T-helper 17 cell (primary cell): ENCODE results near the gene RASGRP2. TPM values are rescaled to one million over a fixed set of nuclear protein-coding genes. Genes with fewer than 3 reads are reported as not detected.

Experiments
- ATAC-seq: fragments of 150-1000 bp; cut with Tn5 transposase; 2 replicates; pipeline ENCODE4 v1.10.0; 2021; ENCODE audit warnings: mild to moderate bottlenecking, moderate library complexity
- DNase-seq, 3 donors: peaks; one replicate each; pipeline versions ENCODE4 v3.0.0 to v3.0.0-alpha.2; 2020 to 2021
- H3K9me3 ChIP-seq: one replicate; pipeline ENCODE4 v1.7.0; 2013; ENCODE audit warnings: low read length, mild to moderate bottlenecking; ENCODE audit not compliant: control insufficient read depth, poor library complexity, severe bottlenecking
- H3K27ac Mint-ChIP-seq: one replicate; pipeline ENCODE4 v1.8.0; 2022; ENCODE audit warnings: mild to moderate bottlenecking, moderate library complexity, mixed read lengths
- H3K27me3 Mint-ChIP-seq: one replicate; pipeline ENCODE4 v1.8.0; 2022; ENCODE audit warnings: mixed read lengths
- H3K36me3 Mint-ChIP-seq: one replicate; pipeline ENCODE4 v1.8.0; 2022; ENCODE audit warnings: low read depth, mixed read lengths
- H3K4me1 Mint-ChIP-seq: one replicate; pipeline ENCODE4 v1.8.0; 2022; ENCODE audit warnings: mild to moderate bottlenecking, mixed read lengths
- H3K4me3 Mint-ChIP-seq: one replicate; pipeline ENCODE4 v1.8.0; 2022; ENCODE audit warnings: mild to moderate bottlenecking, moderate library complexity, mixed read lengths
- total RNA-seq, 4 donors: library from RNA in 2 of 4; stranded (reverse) in 2 of 4; gene quantifications; one replicate each; pipeline ENCODE4 v1.2.3 and lab custom pipeline; 2022 to 2026

The RASGRP2 gene
- total RNA-seq, 2 donors from 2014 or later = 464 to 502 TPM

DNA sequence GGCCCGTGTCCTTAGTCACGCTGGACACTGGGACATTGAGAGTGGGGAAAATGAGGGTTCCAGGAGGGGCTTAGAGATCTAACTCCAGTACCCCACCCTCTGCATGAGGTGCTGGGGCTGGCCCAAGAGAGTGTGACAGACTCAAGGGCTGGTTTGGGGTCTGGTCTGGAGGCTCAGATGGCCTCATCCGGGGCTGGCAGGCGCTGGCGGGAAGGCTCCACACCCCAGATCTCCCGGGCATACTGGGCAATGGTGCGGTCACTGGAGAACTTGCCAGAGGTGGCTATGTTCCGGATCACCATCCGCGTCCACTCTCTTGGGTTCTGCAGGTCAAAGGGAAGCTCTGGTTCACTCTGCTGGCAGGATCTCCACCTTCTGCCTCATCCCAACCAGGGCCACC lies 2.5 kb upstream of the RASGRP2 start:
- H3K9me3 ChIP-seq = no peaks in the 10 kb centered on the region
- ATAC-seq (no peak), DNase-seq (no peak)
- Mint-ChIP-seq H3K27me3 (no peaks in the 10 kb centered on the region), H3K4me1 (peaks cover 37% of the 10 kb centered on the region), H3K4me3 (peak overlapping the region; percentile 98), H3K27ac (peak overlapping the region; percentile 98), H3K36me3 (peaks cover 8% of the 10 kb centered on the region)

DNA sequence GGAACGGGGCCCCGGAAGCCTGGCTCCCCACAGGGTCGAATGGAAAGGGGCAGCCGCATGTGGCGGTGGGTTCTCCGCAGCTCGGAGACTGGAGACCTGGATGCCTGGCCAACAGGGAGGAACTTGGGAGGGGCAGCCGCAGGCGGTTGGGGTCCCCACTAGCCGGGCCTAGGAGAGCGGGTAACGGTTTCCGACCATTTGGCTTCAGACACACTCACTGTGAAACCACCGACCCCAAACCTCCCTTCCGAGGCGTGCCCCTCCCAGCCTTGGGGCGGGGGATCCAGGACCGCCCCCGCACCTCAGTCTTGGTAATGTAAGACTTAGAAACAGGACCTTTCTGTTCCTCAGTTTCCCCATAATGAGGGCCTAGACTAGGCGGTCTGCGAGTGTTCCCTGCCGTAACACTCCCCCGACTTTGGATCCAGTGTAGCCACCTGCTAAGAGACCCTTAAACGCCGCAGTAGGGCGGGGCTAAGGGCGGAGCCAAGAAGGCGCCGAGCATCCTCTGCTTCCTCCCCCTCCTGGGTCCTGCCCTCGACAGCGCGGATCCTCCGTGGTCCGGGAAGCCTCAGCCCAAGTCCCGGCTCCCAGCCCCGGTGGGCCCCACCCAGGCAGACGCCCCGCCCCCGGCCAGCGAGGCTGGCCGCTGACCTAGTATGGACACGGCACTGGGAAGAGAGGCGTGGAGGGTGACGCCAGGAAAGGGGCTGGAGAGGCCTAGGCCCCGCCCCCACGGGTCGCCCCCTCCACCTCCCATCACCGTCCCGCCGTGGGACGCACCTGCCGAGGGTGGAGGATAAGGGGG lies 1.8 kb upstream of the RASGRP2 start:
- H3K27me3 Mint-ChIP-seq = no peaks in the 10 kb centered on the region
- DNase-seq (peak; percentile 63 to 73 (median 73)), ATAC-seq (peak; percentile 54)
- H3K36me3 Mint-ChIP-seq = peaks cover 9% of the 10 kb centered on the region
- peak overlapping the region; percentile 98 for H3K4me3 Mint-ChIP-seq
- H3K9me3 ChIP-seq = no peaks in the 10 kb centered on the region
- peaks cover 40% of the 10 kb centered on the region for H3K4me1 Mint-ChIP-seq
- H3K27ac Mint-ChIP-seq = peak overlapping the region; percentile 98

DNA sequence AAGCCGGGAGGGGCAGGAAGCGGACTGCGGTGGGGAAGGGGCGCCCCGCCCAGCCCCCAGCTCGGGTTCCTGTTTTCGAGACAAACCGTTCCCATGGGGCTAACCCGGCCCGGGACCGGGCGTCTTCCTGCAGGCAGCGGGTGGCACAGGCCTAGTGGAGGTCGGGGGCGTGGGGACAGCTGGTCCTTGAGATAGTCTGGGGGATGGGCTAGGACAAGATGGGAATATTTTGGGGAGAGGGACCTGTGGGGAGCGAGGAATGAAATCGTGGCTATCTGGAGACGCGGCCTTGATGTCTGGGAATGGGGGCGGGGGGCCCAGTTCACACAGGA lies 1.2 kb upstream of the RASGRP2 start:
- DNase-seq (peak; percentile 72 to 80 (median 72)), ATAC-seq (peak; percentile 45)
- peak overlapping the region; percentile 98 for H3K4me3 Mint-ChIP-seq
- H3K27me3 Mint-ChIP-seq = no peaks in the 10 kb centered on the region
- peaks cover 13% of the 10 kb centered on the region for H3K36me3 Mint-ChIP-seq
- H3K27ac Mint-ChIP-seq = peak overlapping the region; percentile 98
- no peaks in the 10 kb centered on the region for H3K9me3 ChIP-seq
- H3K4me1 Mint-ChIP-seq = peaks cover 39% of the 10 kb centered on the region

- Mint-ChIP-seq H3K27me3 (no peaks in the 10 kb centered on the region), H3K27ac (peak overlapping the region; percentile 98), H3K4me1 (peaks cover 40% of the 10 kb centered on the region), H3K4me3 (peak overlapping the region; percentile 99), H3K36me3 (peaks cover 13% of the 10 kb centered on the region)
- ATAC-seq = peak; percentile 1
- H3K9me3 ChIP-seq = no peaks in the 10 kb centered on the region
- DNase-seq = peak in 2 of 3 donors; percentile 42 to 52
Observed at GRCh38 chr11:64744544-64745188, 724 bp upstream of the RASGRP2 start.

DNA sequence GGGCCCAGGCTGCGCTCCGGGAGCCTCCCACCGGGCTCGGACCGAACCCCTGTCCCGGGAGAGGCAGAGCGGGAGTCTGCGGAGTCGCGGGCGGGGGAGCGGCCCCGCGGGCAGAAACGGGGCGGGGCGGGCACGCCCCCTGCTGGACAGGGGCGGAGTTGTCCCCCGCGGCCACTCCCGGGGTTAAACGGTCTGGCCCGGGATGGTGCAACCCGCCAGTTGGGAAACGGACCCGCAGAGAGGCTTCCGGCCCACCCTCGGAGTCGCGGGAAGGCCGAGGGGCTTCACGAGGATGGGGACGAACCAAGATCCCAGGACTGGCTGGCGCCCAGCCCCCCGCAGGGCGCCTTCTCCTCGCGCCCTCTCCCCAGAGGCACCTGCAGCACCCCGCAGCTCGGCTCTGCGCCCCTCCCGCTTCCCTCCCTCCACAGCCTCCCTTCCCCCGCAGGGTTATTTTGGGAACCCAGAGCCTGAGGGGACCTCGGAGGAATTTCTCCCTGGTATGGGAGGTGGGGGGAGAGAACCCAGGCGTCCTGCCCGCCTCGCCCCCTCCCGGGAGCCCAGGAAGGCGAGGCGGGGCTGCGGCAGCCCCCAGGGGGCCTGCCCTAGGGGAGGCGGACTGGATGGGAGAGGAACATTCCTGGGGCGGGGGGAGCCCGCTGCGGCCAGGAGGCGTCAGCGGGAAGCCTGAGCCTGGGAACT lies 902 bp downstream of the RASGRP2 start:
- Mint-ChIP-seq H3K27ac (peak overlapping the region; percentile 98), H3K36me3 (peaks cover 13% of the 10 kb centered on the region), H3K4me3 (peak overlapping the region; percentile 99), H3K27me3 (no peaks in the 10 kb centered on the region), H3K4me1 (peaks cover 46% of the 10 kb centered on the region)
- ATAC-seq (peak; percentile 17), DNase-seq (peak; percentile 70 to 80 (median 76))
- no peaks in the 10 kb centered on the region for H3K9me3 ChIP-seq

GRCh38 chr11:64742087-64742888 lies 1.7 kb downstream of the RASGRP2 start:
- H3K27me3 Mint-ChIP-seq = no peaks in the 10 kb centered on the region
- ATAC-seq (no peak), DNase-seq (no peak)
- H3K36me3 Mint-ChIP-seq = peaks cover 13% of the 10 kb centered on the region
- H3K4me3 Mint-ChIP-seq = peak overlapping the region; percentile 99
- H3K4me1 Mint-ChIP-seq = peaks cover 45% of the 10 kb centered on the region
- H3K9me3 ChIP-seq = no peaks in the 10 kb centered on the region
- peak overlapping the region; percentile 83 for H3K27ac Mint-ChIP-seq

DNA sequence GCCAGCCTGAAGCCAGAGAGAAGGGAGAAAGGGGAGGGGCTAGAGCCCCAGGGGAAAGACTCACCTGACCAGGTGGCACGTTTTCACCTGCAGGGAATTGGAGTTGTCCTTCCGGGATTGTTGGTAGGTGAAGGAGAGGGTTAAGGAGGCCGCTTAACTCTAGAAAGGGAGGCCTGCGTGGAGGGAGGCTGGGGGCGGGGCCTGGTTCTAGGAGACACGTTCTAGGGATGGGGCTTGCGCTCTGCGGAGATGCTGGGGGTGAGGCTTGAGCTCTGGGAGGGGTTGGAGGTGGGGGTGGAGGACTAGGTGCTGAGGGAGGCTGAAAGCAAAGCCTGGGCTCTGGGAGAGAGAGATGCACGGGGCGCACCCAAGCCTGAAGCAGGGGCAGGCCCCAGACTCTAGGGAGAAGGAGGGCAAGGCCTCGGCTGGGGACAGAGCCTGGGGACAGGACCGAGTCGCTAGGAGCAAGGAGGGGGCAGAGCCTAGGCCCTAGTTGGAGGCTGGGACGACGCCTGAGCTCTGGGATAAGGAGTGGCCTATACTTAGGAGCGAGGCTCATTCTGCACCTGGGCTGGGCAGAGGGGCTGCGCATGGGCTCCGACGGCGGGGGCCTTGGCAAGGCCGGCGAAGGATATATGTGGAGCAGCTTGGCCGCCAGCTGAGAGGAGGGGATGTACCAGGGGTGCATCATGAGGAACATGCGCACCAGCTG lies 2.4 kb downstream of the RASGRP2 start:
- Mint-ChIP-seq H3K27me3 (no peaks in the 10 kb centered on the region), H3K36me3 (peaks cover 13% of the 10 kb centered on the region), H3K4me1 (peaks cover 44% of the 10 kb centered on the region), H3K4me3 (peak overlapping the region; percentile 99), H3K27ac (peak overlapping the region; percentile 83)
- H3K9me3 ChIP-seq = no peaks in the 10 kb centered on the region
- ATAC-seq (no peak), DNase-seq (no peak)

DNA sequence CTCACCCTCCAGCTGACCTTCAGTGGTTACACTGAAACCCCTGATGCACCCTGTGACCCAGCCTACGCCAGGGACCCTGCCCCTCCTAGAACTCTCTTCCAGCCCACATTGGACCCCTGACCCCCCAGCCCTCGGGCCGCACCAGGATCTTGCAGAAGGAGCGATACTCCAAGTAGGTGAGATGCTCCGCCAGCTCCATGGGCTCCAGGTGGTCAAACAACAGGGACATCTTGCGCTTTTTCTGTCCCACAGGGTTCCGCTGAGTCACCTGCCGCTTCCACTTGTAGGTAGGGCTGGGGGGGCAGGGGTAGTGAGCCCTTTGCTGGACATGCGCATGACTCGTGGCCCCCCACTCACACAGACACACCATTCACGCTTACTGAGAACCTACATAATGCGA lies 4.1 kb downstream of the RASGRP2 start:
- peak overlapping the region; percentile 85 for H3K4me3 Mint-ChIP-seq
- peaks cover 42% of the 10 kb centered on the region for H3K4me1 Mint-ChIP-seq
- ATAC-seq (no peak), DNase-seq (no peak)
- peaks cover 13% of the 10 kb centered on the region for H3K36me3 Mint-ChIP-seq
- no peak overlapping the region for H3K27ac Mint-ChIP-seq
- no peaks in the 10 kb centered on the region for H3K27me3 Mint-ChIP-seq
- H3K9me3 ChIP-seq = no peaks in the 10 kb centered on the region

DNA sequence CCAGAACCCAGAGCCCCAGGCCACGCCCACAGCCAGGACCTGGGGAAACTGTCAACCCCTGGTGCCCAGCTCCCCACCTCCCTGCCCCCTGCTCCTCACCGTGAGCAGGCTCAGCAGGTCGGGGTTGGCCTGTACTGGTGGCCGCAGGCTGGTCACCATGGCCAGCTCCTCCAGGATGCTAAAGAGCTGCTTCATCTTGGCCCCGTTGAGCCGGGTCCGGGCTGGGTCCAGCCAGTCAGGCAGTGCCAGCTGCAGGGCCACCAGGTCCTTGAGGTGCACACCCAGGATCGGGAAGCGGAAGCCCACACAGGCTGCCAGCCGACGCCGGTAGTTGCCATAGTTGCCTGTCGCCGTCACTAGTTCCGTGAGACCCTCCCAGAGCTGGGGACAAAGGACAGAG lies 7.3 kb downstream of the RASGRP2 start:
- Mint-ChIP-seq H3K4me3 (no peak overlapping the region), H3K36me3 (peaks cover 8% of the 10 kb centered on the region)

GRCh38 chr11:64735725-64736259 lies 8.2 kb downstream of the RASGRP2 start:
- H3K9me3 ChIP-seq = no peaks in the 10 kb centered on the region
- peaks cover 7% of the 10 kb centered on the region for H3K36me3 Mint-ChIP-seq
- no peaks in the 10 kb centered on the region for H3K27me3 Mint-ChIP-seq
- DNase-seq (no peak), ATAC-seq (no peak)
- no peak overlapping the region for H3K4me3 Mint-ChIP-seq
- peaks cover 26% of the 10 kb centered on the region for H3K4me1 Mint-ChIP-seq
- H3K27ac Mint-ChIP-seq = peak overlapping the region; percentile 86

More for the DNA sequence above, 7.3 kb downstream of the RASGRP2 start:
- no peaks in the 10 kb centered on the region for H3K9me3 ChIP-seq
- ATAC-seq = no peak
- Mint-ChIP-seq H3K27me3 (no peaks in the 10 kb centered on the region), H3K4me1 (peaks cover 29% of the 10 kb centered on the region), H3K27ac (peak overlapping the region; percentile 86)
- no peak for DNase-seq

GRCh38 chr11:64734811-64735724 lies 8.9 kb downstream of the RASGRP2 start:
- no peak for DNase-seq
- peak overlapping the region; percentile 86 for H3K27ac Mint-ChIP-seq
- ATAC-seq = no peak
- H3K9me3 ChIP-seq = no peaks in the 10 kb centered on the region
- peaks cover 20% of the 10 kb centered on the region for H3K4me1 Mint-ChIP-seq
- no peaks in the 10 kb centered on the region for H3K27me3 Mint-ChIP-seq
- H3K36me3 Mint-ChIP-seq = peaks cover 2% of the 10 kb centered on the region
- no peak overlapping the region for H3K4me3 Mint-ChIP-seq
